WTC11 (cell line): ENCODE measurements around the gene SND1. TPM values are rescaled to one million over a fixed set of nuclear protein-coding genes. Genes with fewer than 3 reads are reported as not detected.

Experiments
- ATAC-seq: fragments of 200-7000 bp; cut with Tn5 transposase; 2 replicates; pipeline ENCODE4 v1.10.0; 2021; ENCODE audit warnings: mild to moderate bottlenecking, moderate library complexity
- CTCF ChIA-PET: fragments of 300-600 bp; sonication (Branson Sonifier 250); formaldehyde crosslinking; loops from one replicate; lab custom pipeline; 2021; ENCODE audit warnings: antibody characterized with exemption; lab: Charles Lee
- POLR2A ChIA-PET: fragments of 350-600 bp; sonication (Branson Sonifier 250); formaldehyde crosslinking; loops from one replicate; lab custom pipeline; 2021; ENCODE audit warnings: antibody characterized with exemption; lab: Charles Lee
- DNase-seq: peaks from one replicate; pipeline ENCODE4 v3.0.0; 2021; ENCODE audit warnings: low spot score
- H3K27ac Mint-ChIP-seq: 2 replicates; pipeline ENCODE4 v1.8.0; 2021; ENCODE audit warnings: mixed read lengths
- H3K27me3 Mint-ChIP-seq: 2 replicates; pipeline ENCODE4 v1.8.0; 2021; ENCODE audit warnings: low read depth, mild to moderate bottlenecking, moderate library complexity, mixed read lengths
- H3K36me3 Mint-ChIP-seq: 2 replicates; pipeline ENCODE4 v1.8.0; 2021; ENCODE audit warnings: mixed read lengths
- H3K4me1 Mint-ChIP-seq: 2 replicates; pipeline ENCODE4 v1.8.0; 2022; ENCODE audit warnings: mixed read lengths
- H3K4me3 Mint-ChIP-seq: 2 replicates; pipeline ENCODE4 v1.8.0; 2021; ENCODE audit warnings: mild to moderate bottlenecking, moderate library complexity, mixed read lengths
- H3K9me3 Mint-ChIP-seq: 2 replicates; pipeline ENCODE4 v1.8.0; 2021; ENCODE audit warnings: mixed read lengths
- ATF2 ChIP-seq: sonication (generic); formaldehyde crosslinking; IDR thresholded peaks from 2 replicates; pipeline ENCODE4 v1.8.1; 2022; ENCODE audit warnings: low read depth, missing genetic modification reagents, borderline replicate concordance
- CBFB ChIP-seq: sonication (generic); formaldehyde crosslinking; IDR thresholded peaks from 2 replicates; pipeline ENCODE4 v1.8.1; 2022; ENCODE audit warnings: mild to moderate bottlenecking, low read depth, missing genetic modification reagents
- CREM ChIP-seq: sonication (generic); formaldehyde crosslinking; IDR thresholded peaks from 2 replicates; pipeline ENCODE4 v1.8.1; 2022; ENCODE audit warnings: mild to moderate bottlenecking, missing genetic modification reagents, moderate library complexity
- E2F5 ChIP-seq: sonication (generic); formaldehyde crosslinking; IDR thresholded peaks from 2 replicates; pipeline ENCODE4 v1.8.1; 2022; ENCODE audit warnings: mild to moderate bottlenecking, moderate library complexity, missing genetic modification reagents
- MAX ChIP-seq: sonication (generic); formaldehyde crosslinking; IDR thresholded peaks from 2 replicates; pipeline ENCODE4 v1.8.0; 2022; ENCODE audit warnings: mild to moderate bottlenecking, missing genetic modification reagents
- MXD4 ChIP-seq: fragments of 250-450 bp; sonication (Bioruptor Pico); IDR thresholded peaks from 2 replicates; pipeline ENCODE4 v1.8.0; 2021; ENCODE audit warnings: mild to moderate bottlenecking, moderate library complexity, borderline replicate concordance
- NFATC4 ChIP-seq: fragments of 250-450 bp; sonication (Bioruptor Pico); IDR thresholded peaks from 2 replicates; pipeline ENCODE4 v1.9.0; 2021; ENCODE audit warnings: mild to moderate bottlenecking
- NR1H2 ChIP-seq: sonication (generic); formaldehyde crosslinking; IDR thresholded peaks from 2 replicates; pipeline ENCODE4 v1.9.0; 2021; ENCODE audit warnings: mild to moderate bottlenecking, moderate library complexity, missing genetic modification reagents
- SMAD3 ChIP-seq: sonication (generic); formaldehyde crosslinking; IDR thresholded peaks from 2 replicates; pipeline ENCODE4 v1.8.0; 2022; ENCODE audit warnings: missing genetic modification reagents, mild to moderate bottlenecking, borderline replicate concordance
- TEAD4 ChIP-seq: sonication (generic); formaldehyde crosslinking; IDR thresholded peaks from 2 replicates; pipeline ENCODE4 v1.8.0; 2022; ENCODE audit warnings: mild to moderate bottlenecking, missing genetic modification reagents
- TP53 ChIP-seq: sonication (generic); formaldehyde crosslinking; IDR thresholded peaks from 2 replicates; pipeline ENCODE4 v1.8.1; 2023; ENCODE audit warnings: mild to moderate bottlenecking, missing genetic modification reagents
- ZNF396 ChIP-seq: fragments of 250-450 bp; sonication (Bioruptor Pico); IDR thresholded peaks from 2 replicates; pipeline ENCODE4 v1.8.0; 2021; ENCODE audit warnings: mild to moderate bottlenecking, moderate library complexity, borderline replicate concordance
- ZNF423 ChIP-seq: fragments of 250-450 bp; sonication (Bioruptor Pico); IDR thresholded peaks from 2 replicates; pipeline ENCODE4 v2.1.2; 2022; ENCODE audit warnings: mild to moderate bottlenecking, moderate library complexity
- total RNA-seq: library from RNA; stranded (reverse); gene quantifications from 3 replicates; pipeline ENCODE4 v1.2.3, GENCODE V29; 2021
- TF ChIP-seq, protein P1 (sequence below): sonication (generic); formaldehyde crosslinking; IDR thresholded peaks from 2 replicates; pipeline ENCODE4 v1.8.0; 2022; ENCODE audit warnings: missing genetic modification reagents
- TF ChIP-seq, protein P2 (sequence below): sonication (generic); formaldehyde crosslinking; IDR thresholded peaks from 2 replicates; pipeline ENCODE4 v1.8.0; 2022; ENCODE audit warnings: mild to moderate bottlenecking, missing genetic modification reagents
- TF ChIP-seq, protein P3 (sequence below): sonication (generic); formaldehyde crosslinking; conservative IDR thresholded peaks from 2 replicates; pipeline ENCODE4 v1.8.1; 2022; ENCODE audit warnings: mild to moderate bottlenecking, missing genetic modification reagents
- TF ChIP-seq, protein P4 (sequence below): sonication (generic); formaldehyde crosslinking; IDR thresholded peaks from 2 replicates; pipeline ENCODE4 v1.8.1; 2023; ENCODE audit warnings: mild to moderate bottlenecking, moderate library complexity, missing genetic modification reagents
- TF ChIP-seq, protein P5 (sequence below): sonication (generic); formaldehyde crosslinking; IDR thresholded peaks from 2 replicates; pipeline ENCODE4 v1.8.1; 2023; ENCODE audit warnings: mild to moderate bottlenecking, missing genetic modification reagents, moderate library complexity

SND1 gene
- total RNA-seq, 1 experiment from 2014 or later: 261 TPM

- ATAC-seq (no peak), DNase-seq (no peak)
- no peak for TF ChIP-seq TP53 (CRISPR knock-in tag)
- no peak for TF ChIP-seq TEAD4 (CRISPR knock-in tag)
- TF ChIP-seq, protein P1, sequence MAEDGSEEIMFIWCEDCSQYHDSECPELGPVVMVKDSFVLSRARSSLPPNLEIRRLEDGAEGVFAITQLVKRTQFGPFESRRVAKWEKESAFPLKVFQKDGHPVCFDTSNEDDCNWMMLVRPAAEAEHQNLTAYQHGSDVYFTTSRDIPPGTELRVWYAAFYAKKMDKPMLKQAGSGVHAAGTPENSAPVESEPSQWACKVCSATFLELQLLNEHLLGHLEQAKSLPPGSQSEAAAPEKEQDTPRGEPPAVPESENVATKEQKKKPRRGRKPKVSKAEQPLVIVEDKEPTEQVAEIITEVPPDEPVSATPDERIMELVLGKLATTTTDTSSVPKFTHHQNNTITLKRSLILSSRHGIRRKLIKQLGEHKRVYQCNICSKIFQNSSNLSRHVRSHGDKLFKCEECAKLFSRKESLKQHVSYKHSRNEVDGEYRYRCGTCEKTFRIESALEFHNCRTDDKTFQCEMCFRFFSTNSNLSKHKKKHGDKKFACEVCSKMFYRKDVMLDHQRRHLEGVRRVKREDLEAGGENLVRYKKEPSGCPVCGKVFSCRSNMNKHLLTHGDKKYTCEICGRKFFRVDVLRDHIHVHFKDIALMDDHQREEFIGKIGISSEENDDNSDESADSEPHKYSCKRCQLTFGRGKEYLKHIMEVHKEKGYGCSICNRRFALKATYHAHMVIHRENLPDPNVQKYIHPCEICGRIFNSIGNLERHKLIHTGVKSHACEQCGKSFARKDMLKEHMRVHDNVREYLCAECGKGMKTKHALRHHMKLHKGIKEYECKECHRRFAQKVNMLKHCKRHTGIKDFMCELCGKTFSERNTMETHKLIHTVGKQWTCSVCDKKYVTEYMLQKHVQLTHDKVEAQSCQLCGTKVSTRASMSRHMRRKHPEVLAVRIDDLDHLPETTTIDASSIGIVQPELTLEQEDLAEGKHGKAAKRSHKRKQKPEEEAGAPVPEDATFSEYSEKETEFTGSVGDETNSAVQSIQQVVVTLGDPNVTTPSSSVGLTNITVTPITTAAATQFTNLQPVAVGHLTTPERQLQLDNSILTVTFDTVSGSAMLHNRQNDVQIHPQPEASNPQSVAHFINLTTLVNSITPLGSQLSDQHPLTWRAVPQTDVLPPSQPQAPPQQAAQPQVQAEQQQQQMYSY (CRISPR knock-in tag): no peak
- no peak for TF ChIP-seq MXD4
- TF ChIP-seq CBFB (CRISPR knock-in tag): no peak
- no peak for TF ChIP-seq E2F5
- TF ChIP-seq, protein P2, sequence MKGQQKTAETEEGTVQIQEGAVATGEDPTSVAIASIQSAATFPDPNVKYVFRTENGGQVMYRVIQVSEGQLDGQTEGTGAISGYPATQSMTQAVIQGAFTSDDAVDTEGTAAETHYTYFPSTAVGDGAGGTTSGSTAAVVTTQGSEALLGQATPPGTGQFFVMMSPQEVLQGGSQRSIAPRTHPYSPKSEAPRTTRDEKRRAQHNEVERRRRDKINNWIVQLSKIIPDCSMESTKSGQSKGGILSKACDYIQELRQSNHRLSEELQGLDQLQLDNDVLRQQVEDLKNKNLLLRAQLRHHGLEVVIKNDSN (CRISPR knock-in tag): no peak
- no peak for TF ChIP-seq ATF2 (CRISPR knock-in tag)
- no peak for TF ChIP-seq NFATC4
- TF ChIP-seq SMAD3 (CRISPR knock-in tag): no peak
- no peak for TF ChIP-seq ZNF396
- TF ChIP-seq, protein P3, sequence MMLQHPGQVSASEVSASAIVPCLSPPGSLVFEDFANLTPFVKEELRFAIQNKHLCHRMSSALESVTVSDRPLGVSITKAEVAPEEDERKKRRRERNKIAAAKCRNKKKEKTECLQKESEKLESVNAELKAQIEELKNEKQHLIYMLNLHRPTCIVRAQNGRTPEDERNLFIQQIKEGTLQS (CRISPR knock-in tag): no peak
- no peak for TF ChIP-seq CREM (CRISPR knock-in tag)
- TF ChIP-seq MAX (CRISPR knock-in tag): no peak
- no peak for TF ChIP-seq NR1H2
- no peak for TF ChIP-seq ZNF423
- TF ChIP-seq, protein P4, sequence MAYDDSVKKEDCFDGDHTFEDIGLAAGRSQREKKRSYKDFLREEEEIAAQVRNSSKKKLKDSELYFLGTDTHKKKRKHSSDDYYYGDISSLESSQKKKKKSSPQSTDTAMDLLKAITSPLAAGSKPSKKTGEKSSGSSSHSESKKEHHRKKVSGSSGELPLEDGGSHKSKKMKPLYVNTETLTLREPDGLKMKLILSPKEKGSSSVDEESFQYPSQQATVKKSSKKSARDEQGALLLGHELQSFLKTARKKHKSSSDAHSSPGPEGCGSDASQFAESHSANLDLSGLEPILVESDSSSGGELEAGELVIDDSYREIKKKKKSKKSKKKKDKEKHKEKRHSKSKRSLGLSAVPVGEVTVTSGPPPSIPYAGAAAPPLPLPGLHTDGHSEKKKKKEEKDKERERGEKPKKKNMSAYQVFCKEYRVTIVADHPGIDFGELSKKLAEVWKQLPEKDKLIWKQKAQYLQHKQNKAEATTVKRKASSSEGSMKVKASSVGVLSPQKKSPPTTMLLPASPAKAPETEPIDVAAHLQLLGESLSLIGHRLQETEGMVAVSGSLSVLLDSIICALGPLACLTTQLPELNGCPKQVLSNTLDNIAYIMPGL (CRISPR knock-in tag): no peak
- TF ChIP-seq, protein P5, sequence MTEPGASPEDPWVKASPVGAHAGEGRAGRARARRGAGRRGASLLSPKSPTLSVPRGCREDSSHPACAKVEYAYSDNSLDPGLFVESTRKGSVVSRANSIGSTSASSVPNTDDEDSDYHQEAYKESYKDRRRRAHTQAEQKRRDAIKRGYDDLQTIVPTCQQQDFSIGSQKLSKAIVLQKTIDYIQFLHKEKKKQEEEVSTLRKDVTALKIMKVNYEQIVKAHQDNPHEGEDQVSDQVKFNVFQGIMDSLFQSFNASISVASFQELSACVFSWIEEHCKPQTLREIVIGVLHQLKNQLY: no peak
- Mint-ChIP-seq H3K27me3 (no peaks in the 10 kb centered on the region), H3K36me3 (peaks cover 5% of the 10 kb centered on the region), H3K4me3 (no peak overlapping the region), H3K4me1 (peaks cover 10% of the 10 kb centered on the region; the same call in 1 of the 2 replicates), H3K9me3 (no peaks in the 10 kb centered on the region), H3K27ac (no peak overlapping the region)
- ChIA-PET CTCF (interaction anchor here (0.7 to 2.6 kb wide), 2 partner anchors 79 to 134 kb away, joined by 3 to 19 read pairs; no protein-coding TSS in a partner anchor), POLR2A (no interaction called here)
These were observed 423.5 kb downstream of the SND1 start for GRCh38 chr7:128075242-128076095.
